GM18511 (cell line): ENCODE results near the gene CYB561D1.
A peak's percentile ranks its signal among the peaks of the same experiment; 100 is the strongest.

ENCODE experiments used
- ATAC-seq: cut with Tn5 transposase; IDR thresholded peaks from one replicate; pipeline ENCODE4 v1.9.1; 2021; ENCODE audit warnings: mild to moderate bottlenecking, moderate library complexity; ENCODE audit not compliant: unreplicated experiment

CYB561D1 gene

DNA sequence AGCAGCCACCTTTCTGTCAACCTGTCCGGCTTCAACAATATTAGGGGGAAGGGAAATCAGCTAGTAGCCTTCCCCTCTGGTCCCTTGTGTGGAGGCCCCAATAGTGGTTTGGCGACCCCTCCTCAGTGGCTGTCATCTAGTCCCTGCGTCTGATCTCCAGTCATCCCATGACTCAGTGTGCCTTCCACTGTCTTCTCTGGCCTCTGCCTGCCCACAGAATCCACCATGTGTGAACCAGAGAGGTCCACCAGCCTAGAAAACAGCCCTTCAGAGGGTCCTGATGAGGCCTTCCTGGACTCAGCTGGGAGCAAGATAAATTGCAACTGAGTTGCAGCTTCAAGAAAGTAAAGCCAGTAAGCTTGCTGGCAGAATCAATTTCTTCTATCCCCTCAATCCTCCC, 14.0 kb upstream of the CYB561D1 start:
- no peak for ATAC-seq

- ATAC-seq: no peak
Observed at GRCh38 chr1:109481646-109482045, 12.2 kb upstream of the CYB561D1 start.

DNA sequence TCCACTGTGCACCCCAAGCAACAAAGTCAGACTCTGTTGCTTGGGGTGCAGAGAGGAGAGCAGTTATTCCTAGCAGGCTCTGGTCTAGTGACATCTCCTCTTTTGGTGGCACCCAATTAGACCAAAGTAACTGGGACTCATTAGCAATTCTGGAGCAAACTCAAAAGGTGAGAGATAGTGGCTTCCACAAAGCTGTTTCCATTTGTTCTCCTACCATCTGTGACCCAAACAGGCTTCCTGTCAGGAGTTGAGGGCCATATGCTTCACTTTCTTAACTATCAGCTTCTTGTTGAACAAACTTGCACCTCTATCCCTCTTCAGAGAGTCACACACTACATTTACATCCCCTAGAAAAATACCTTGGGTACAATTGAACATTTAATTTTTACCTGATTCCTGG, 11.7 kb upstream of the CYB561D1 start:
- ATAC-seq: no peak

DNA sequence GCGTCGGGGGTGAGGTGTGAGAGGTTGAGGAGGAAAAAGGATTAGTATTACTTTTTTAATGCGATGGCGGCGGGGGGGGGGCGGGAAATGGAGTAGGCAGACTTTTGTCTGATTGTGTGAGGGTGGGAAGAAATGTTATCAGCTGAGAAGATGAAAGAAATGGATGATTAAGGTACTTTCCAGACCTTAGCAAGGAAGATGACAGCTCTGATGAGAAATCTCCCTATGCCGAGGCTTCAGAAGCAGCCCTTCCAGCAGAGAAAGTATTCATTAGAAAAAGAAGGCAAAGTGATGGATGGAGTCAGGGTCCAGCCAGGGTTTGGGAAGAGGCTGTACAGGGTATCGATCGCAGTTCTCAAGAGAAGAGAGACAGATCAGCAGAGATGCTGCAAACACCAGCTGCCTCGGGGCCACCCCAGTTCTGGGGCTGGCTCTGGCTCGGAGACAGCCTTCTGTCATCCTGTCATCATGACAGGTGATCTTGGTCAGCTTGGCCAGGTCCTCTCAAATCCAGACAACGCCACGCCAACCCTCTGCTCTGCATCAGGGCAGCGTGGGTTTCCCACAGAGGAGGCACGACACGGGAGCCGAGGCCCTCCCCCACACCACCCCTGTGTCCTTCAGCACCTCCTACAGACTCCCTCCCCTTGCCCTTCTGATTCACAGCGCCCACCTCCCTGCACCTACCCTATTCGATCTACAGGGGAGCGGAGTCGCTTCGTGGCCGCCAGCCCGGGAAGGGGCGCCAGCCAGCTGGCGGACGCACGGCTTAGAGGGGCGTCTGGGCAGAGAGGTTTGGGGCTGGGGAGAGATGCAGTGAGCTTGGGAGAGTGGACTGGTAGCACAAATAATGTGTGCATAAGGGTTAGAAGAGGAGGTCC, 10.9 kb upstream of the CYB561D1 start:
- ATAC-seq: peak; percentile 21

DNA sequence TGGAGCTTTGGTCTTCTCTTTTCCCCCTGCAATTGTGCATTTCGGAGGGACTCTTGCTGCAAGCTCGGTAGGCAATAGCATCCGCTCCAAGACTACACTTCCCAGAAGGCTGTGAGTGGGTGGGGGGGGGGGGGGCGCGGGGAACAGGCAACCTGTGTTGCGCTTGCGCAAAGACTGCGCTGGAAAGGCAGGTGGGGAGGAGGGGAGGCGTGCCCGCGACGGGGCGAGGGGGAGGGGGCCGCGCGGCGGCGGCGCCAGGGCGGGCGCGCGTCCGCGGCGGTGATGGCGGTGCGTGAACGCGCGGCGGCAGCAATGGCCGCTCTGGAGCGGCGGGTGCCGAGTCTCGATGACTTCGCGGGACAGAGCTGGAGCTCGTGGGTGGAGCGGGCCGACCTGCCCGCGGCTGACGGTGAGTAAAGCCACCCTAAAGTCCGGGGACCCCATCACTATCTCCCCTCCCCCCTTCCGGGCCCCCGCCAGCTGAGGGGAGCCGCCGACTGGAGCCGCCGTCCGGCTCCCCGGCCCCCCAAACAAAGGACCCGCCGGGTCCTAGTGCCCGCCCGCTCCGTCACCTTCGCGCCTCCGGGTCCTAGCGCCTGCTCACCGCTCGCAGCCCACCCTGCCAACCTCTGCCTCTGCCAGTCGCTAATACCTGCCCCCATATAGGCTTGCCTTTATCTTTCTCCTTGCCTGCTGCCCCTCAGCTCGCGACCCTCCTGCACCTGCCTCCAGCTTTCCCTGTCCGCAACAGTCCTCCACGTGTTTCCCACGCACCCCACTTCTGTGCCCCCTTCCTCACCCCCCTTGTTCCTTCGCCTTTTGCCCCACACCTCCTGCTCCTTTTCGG, 10.0 kb upstream of the CYB561D1 start, which contains the start of gene ATXN7L2:
Gene ATXN7L2, plus strand, starts transcription at position 234 of the 847 bp plus-strand sequence. Its CDS starts 49 bp downstream, at position 283.
- peak; percentile 84 for ATAC-seq

DNA sequence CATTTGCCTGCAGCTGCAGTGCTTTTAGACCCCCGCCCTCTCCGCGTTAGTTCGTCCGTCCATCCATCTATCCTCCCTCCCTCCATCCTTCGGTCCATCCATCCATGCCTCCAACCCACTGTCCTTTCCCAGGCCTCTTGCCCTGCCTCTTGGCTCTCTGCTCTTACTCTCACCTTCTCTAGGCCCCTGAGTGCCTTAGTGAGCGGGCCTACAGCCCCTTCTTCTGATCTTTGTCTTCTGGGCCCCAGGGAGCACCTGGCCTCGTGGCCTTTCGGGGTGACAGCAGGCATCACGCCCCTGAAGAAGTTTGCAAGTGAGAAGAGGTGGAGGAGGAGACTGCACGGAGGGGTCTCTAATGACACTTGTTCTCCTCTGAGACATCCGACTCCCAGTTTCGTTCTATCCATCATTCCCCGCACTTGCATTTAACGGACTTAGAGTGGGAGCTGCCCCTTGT, 9.3 kb upstream of the CYB561D1 start:
- ATAC-seq: peak; percentile 3

- no peak for ATAC-seq
Observed at GRCh38 chr1:109485001-109485400, 8.9 kb upstream of the CYB561D1 start.

GRCh38 chr1:109487261-109487660, 6.6 kb upstream of the CYB561D1 start:
- ATAC-seq: no peak

DNA sequence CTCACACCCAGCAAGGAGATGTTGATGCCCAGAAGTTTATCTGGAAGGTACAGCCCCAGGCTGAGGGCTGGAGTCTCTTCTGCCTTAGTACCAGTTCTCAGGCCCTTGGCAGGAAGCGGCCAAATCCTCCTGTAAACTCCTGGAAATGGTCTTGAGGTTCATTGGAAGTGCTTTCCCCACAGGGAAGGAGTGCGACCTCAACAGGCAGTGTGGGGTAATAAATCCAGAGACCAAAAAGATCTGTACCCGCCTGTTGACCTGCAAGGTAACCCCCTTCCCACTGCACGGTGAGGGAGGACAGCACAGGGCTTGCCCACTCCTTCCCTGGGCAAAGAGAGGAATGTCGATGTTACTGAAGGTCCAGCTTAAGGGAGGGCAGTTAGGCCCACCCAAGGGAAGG, 5.7 kb upstream of the CYB561D1 start:
- ATAC-seq: no peak

DNA sequence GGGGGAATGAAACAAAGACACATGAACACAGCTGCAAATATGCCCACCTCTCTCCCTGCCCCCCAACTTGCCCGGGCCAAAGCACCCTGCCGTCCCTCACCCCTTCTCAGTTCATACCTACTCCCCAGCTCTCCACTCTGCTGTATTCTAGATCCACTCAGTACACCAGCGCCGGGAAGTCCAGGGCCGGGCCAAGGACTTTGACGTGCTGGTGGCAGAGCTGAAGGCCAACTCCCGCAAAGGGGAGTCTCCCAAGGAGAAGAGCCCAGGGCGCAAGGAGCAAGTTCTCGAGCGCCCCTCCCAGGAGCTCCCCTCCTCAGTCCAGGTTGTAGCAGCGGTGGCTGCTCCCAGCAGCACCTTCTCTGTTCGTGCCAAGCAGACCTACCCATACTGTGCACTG, 5.2 kb upstream of the CYB561D1 start:
- no peak for ATAC-seq

GRCh38 chr1:109490029-109490933, 3.6 kb upstream of the CYB561D1 start:
- no peak for ATAC-seq

DNA sequence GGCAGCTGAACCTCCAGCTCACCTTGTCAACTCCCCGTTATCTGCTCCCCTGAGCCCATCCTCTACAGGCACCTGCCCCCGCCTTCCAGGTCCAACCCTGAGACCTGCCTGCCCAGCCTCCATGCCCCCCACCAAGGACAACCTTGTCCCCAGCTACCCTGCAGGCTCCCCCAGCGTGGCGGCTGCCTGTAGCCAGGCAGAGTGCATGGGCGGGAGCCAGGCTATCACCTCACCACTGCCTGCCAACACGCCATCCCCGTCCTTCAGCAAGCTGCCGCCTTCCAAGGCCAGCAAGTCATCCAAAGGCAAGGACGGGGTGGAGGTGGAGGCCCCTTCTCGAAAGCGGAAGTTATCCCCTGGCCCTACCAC, 3.0 kb upstream of the CYB561D1 start:
- ATAC-seq: no peak

GRCh38 chr1:109491372-109491771, 2.5 kb upstream of the CYB561D1 start:
- ATAC-seq: no peak

DNA sequence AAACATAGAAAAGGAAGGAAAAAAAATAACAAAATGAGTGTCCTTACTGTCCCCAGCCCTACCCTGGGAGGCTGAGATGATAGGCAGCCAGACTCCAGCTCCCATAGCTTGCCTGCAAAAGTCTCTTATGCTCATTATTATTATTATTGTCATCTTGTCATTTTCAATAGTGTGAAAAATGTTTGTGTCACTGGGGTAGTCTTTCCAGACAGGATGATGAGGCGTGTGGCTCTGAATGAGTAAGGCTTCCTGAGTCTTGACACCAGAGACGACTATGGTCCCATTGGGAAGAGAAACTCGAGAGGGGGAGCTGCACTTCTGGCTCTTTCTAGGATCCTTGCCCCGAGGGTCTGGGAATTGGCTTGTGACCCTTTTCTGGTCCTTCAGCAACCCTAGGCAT, 1.1 kb upstream of the CYB561D1 start:
- no peak for ATAC-seq

GRCh38 chr1:109493227-109493626, 667 bp upstream of the CYB561D1 start:
- no peak for ATAC-seq

- no peak for ATAC-seq
Observed at GRCh38 chr1:109495738-109496137, 1.8 kb downstream of the CYB561D1 start.

DNA sequence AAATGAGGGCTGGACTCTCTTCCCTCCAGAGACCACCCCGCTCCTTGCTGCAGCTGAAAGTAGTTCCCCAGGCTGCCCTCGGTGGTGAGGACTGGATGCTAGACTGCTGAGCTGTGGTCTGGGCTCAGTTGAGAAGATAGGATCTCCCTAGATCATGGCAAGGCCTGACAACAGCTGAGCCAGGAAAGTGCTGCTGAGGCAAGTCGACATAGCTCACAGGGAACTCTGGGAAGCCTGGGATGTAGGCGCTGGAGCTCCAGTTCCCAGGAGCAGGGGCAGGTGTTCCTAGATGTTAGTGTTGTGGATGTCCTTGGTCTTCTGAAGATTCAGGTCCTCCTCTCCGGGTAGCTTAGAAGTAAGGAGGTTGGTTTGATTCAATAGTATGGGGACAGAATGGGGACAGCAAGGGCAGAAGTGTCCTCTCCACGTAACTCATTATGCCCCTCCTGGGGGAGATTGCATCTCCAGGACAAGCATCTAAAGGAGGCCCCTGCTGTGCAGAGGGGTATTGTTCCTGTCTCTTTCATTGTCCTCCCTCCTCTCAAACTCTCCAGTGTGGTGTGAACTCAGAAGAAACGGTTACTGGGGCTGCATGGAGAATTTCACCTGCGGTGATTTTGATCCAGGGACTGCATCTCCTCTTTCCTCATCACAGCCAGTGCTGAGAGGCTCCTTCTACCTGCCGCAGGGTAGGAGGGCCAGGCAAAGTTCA, 3.7 kb downstream of the CYB561D1 start:
- no peak for ATAC-seq

GRCh38 chr1:109498161-109498801, 4.4 kb downstream of the CYB561D1 start:
- ATAC-seq: no peak

DNA sequence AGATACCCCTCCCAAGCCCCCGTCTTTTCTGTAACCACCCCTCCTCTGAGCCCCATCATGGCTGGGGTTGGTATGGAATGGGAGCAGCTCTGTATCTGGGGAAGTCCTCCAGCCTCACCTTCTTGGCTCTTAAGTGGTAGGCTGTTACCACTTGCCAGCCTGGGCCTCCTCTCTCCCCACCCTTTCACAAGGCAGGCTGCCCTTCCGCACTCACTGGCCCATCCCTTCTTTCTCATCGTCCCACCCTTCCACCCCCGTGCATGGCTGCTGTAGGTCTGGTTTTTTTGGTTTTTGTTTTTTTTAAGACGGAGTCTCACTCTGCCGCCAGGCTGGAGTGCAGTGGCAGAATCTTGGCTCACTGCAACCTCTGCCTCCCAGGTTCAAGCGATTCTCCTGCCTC, 5.2 kb downstream of the CYB561D1 start:
- no peak for ATAC-seq
